GM23338 (cell line): ENCODE results near the gene ZNF780B. TPM values are rescaled to one million over a fixed set of nuclear protein-coding genes. Genes with fewer than 3 reads are reported as not detected.

Experiments used
- CREB1 ChIP-seq: fragments of 250-450 bp; sonication (Bioruptor Pico); IDR thresholded peaks from 2 replicates; pipeline ENCODE4 v1.5.0; 2020; ENCODE audit warnings: low read depth, mild to moderate bottlenecking, moderate library complexity
- ETS1 ChIP-seq: IDR thresholded peaks from 2 replicates; pipeline ENCODE4 v1.6.1; 2016; ENCODE audit warnings: antibody characterized with exemption
- EZH2 ChIP-seq: fragments of 200-600 bp; sonication (generic); IDR thresholded peaks from one replicate; pipeline ENCODE4 v1.8.0; 2017; ENCODE audit warnings: antibody characterized with exemption, mild to moderate bottlenecking, low read depth; ENCODE audit not compliant: unreplicated experiment
- JUNB ChIP-seq: IDR thresholded peaks from one replicate; pipeline ENCODE4 v1.6.1; 2016; ENCODE audit warnings: antibody characterized with exemption; ENCODE audit not compliant: unreplicated experiment
- ZNF331 ChIP-seq: fragments of 250-450 bp; sonication (Bioruptor Pico); IDR thresholded peaks from 2 replicates; pipeline ENCODE4 v1.5.0; 2020; ENCODE audit warnings: low read depth, mild to moderate bottlenecking, moderate library complexity
- ZNF462 ChIP-seq: fragments of 250-450 bp; sonication (Bioruptor Pico); IDR thresholded peaks from 2 replicates; pipeline ENCODE4 v1.5.0; 2020; ENCODE audit warnings: mild to moderate bottlenecking, moderate library complexity
- polyA plus RNA-seq: library from polyadenylated mRNA; unstranded; fragments of >200 nt; fragmentation: Nextera tagmentation; extraction: Ambion mirVana; gene quantifications from 2 replicates; pipeline ENCODE4 v1.2.1, GENCODE V29; 2016
- total RNA-seq: library from RNA; depleted of rRNA; stranded (reverse); fragments of >200 nt; shearing (Covaris generic); gene quantifications from 2 replicates; pipeline ENCODE4 v1.2.3, GENCODE V29; 2014
- TF ChIP-seq, protein P1 (sequence below): IDR thresholded peaks from one replicate; pipeline ENCODE4 v1.6.1; 2018; ENCODE audit warnings: antibody characterized with exemption; ENCODE audit not compliant: unreplicated experiment

The ZNF780B gene
- total and polyA plus RNA-seq, 2 experiments from 2014 or later = 4.9 to 11.0 TPM

DNA sequence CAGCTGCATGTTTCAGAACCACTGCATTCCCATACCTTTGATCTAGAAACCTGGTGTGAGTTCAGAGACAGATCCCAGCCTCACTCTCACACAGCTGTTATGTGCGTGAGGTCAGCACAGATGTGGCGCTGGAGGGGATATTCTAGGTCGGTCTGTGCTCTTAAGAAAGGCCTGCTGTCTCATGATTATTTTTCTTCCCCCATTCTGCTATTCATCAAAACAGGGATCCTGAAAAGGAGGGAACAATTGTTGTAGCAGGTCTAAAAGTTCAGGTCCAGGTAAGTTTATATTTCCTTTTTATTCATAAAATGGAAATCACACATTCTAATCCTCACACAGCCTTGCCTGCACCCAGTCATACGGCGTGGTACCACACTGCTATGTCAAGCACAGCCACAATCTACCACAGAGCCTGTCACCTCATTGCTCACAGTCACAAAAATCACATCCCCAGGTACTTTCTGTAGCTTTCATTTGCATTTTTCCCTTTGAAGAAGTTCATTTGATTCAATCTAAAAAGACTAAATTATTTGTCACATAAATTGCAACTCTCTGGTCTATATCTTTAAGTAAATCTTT, 58.3 kb downstream of the ZNF780B start (continued):
- TF ChIP-seq ZNF462 (no peak), ZNF331 (CRISPR knock-in tag) (no peak), EZH2 (no peak), JUNB (no peak), ETS1 (no peak), CREB1 (CRISPR knock-in tag) (no peak)
- TF ChIP-seq, protein P1, sequence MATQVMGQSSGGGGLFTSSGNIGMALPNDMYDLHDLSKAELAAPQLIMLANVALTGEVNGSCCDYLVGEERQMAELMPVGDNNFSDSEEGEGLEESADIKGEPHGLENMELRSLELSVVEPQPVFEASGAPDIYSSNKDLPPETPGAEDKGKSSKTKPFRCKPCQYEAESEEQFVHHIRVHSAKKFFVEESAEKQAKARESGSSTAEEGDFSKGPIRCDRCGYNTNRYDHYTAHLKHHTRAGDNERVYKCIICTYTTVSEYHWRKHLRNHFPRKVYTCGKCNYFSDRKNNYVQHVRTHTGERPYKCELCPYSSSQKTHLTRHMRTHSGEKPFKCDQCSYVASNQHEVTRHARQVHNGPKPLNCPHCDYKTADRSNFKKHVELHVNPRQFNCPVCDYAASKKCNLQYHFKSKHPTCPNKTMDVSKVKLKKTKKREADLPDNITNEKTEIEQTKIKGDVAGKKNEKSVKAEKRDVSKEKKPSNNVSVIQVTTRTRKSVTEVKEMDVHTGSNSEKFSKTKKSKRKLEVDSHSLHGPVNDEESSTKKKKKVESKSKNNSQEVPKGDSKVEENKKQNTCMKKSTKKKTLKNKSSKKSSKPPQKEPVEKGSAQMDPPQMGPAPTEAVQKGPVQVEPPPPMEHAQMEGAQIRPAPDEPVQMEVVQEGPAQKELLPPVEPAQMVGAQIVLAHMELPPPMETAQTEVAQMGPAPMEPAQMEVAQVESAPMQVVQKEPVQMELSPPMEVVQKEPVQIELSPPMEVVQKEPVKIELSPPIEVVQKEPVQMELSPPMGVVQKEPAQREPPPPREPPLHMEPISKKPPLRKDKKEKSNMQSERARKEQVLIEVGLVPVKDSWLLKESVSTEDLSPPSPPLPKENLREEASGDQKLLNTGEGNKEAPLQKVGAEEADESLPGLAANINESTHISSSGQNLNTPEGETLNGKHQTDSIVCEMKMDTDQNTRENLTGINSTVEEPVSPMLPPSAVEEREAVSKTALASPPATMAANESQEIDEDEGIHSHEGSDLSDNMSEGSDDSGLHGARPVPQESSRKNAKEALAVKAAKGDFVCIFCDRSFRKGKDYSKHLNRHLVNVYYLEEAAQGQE = no peak
